Sigmoid colon (tissue), 4 donors: ENCODE results near the gene SPATA25.

Experiments
- EP300 ChIP-seq, 4 donors: sonication (generic); formaldehyde crosslinking; IDR thresholded peaks; one replicate each; pipeline ENCODE4 v1.6.1; 2017; ENCODE audit warnings: antibody characterized with exemption in 4 of 4
- POLR2AphosphoS5 ChIP-seq, 4 donors: sonication (generic); formaldehyde crosslinking; IDR thresholded peaks; one replicate each; pipeline ENCODE4 v1.6.1; 2017; ENCODE audit warnings: antibody characterized with exemption in 4 of 4

DNA sequence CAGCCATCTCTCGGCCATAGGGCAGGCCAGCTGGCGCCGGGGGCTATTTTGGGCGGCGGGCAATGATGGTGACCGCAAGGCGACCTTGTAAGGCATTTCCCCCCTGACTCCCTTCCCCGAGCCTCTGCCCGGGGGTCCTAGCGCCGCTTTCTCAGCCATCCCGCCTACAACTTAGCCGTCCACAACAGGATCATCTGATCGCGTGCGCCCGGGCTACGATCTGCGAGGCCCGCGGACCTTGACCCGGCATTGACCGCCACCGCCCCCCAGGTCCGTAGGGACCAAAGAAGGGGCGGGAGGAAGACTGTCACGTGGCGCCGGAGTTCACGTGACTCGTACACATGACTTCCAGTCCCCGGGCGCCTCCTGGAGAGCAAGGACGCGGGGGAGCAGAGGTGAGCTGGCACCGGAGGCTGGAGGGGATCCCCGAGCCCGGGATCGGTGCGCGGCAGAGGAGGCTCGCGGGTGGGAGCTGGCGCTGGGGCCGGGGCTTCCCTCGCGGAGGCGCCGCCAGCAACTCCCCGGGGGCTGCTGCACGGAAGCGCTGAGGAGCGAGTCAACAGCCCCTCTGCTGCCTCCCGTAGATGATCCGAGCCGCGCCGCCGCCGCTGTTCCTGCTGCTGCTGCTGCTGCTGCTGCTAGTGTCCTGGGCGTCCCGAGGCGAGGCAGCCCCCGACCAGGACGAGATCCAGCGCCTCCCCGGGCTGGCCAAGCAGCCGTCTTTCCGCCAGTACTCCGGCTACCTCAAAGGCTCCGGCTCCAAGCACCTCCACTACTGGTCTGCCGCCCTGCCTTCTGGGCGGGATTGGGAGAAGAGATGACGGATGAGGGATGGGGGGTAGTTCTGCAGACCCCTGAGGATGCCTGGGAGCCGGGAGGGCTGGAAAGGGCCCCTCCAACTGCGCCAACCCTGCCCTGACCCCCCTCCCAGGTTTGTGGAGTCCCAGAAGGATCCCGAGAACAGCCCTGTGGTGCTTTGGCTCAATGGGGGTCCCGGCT lies 3.9 kb upstream of the SPATA25 start, which contains the start of the genes CTSA and NEURL2:
- peak; percentile 70 to 93 (median 86) for TF ChIP-seq POLR2AphosphoS5 (IDR thresholded peaks at IDR 0.05)
- peak in 1 of 4 donors; percentile 23 for TF ChIP-seq EP300 (IDR thresholded peaks at IDR 0.05)
